GM21825 (cell line): ENCODE data around the gene CNR2.
"Not testable (repeated sequence)": the region's sequence is repeated elsewhere in the genome, so short reads cannot be mapped to it uniquely, and the experiment has no call there.

Experiments used
- ATAC-seq: cut with Tn5 transposase; IDR thresholded peaks from one replicate; pipeline ENCODE4 v1.9.1; 2021; ENCODE audit warnings: mild to moderate bottlenecking, moderate library complexity; ENCODE audit not compliant: unreplicated experiment

The CNR2 gene

DNA sequence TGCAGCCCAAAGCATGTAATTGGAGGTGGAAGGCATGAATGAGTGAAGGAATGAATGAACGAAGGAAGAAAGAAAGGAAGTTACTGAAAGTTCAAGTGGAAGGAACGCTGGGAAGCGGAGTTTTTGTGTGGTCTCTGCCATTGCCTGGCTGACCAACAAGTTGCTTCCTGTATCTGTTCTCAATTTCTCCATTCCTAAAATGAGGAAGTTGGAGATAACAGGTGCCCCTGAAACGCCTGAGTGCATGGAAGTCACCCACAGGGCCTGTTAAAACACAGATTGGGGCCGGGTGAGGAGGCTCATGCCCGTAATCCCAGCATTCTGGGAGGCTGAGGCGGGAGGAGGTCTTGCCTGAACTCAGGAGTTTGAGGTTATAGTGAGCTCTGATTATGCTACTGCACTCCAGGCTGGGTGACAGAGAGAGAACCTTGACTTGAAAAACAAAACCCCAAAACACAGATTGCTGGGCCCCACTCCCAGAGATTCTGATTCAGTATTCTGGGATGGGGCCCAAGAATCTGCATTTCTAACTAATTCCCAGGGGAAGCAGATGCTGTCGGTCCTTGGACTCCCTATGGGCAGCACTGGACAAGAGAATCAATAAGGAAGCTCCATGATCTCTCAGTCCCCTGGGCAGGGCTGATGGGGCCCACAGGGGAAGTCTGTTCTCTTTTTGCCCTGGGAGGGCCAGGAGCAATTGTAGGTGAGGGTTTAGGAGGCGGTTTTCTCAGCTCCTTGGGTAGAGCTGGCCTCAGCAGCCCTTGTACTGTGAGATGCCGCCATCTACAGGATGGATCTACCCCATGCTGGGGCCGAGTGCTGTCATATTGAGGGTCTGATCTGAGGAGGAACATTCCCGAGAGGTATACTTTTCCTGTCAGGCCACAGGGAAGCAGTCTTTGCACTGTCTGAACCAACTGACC, 3.3 kb upstream of the CNR2 start:
- peak; percentile 53 for ATAC-seq

DNA sequence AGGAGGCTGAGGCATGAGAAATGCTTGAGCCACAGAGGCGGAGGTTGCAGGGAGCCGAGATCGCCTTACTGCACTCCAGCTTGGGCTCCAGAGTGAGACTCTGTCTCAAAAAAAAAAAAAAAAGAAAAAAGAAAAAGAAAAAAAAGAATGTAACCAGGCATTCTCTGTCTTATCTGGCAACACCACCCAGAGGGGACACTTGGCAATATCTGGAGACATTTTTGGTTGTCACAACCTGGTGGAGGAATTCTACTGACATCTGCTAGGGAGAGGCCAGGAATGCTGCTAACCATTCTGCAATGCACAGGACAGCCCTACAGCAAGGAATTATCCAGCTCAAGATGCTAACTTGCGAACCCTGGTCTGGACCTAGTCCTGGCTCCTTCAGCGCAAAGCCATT, 2.3 kb upstream of the CNR2 start:
- no peak for ATAC-seq

DNA sequence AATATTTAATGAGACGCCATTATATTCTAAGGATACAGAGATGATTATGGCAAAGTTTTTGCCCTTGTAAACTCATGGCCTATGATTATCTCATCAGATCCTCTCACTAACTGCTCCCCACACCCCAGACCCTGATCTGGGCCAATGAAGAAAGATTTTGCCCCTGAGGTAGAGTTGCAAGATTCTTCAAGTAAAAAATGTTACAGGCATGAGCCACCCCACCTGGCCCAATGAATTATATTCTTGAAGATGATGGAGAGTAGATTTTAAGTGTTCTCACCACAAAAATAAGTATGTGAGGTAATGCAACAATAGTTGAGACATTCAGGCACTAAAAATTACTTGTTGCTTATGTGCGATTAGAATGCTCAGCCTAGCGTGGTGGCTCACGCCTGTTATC, 1.8 kb upstream of the CNR2 start:
- ATAC-seq = no peak

DNA sequence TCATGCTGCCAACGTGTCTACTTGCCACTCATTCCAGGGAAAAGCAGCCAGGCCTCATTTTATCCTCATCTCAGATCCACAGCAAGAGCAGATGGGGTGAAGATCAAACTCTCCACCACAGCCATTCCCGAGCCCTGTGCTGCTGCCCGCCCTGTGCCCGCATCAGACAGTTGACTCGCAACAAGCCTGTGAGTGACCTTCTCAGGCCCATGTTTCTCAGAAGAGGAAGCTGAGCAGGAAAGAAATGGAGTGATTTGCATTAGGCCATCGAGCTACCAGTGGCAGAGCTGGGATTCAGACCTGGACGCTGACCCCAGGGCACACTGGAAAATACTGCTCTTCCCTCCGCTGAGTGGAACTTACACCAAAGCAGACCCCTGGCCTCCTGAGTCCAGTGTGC, 1.2 kb downstream of the CNR2 start:
- no peak for ATAC-seq

DNA sequence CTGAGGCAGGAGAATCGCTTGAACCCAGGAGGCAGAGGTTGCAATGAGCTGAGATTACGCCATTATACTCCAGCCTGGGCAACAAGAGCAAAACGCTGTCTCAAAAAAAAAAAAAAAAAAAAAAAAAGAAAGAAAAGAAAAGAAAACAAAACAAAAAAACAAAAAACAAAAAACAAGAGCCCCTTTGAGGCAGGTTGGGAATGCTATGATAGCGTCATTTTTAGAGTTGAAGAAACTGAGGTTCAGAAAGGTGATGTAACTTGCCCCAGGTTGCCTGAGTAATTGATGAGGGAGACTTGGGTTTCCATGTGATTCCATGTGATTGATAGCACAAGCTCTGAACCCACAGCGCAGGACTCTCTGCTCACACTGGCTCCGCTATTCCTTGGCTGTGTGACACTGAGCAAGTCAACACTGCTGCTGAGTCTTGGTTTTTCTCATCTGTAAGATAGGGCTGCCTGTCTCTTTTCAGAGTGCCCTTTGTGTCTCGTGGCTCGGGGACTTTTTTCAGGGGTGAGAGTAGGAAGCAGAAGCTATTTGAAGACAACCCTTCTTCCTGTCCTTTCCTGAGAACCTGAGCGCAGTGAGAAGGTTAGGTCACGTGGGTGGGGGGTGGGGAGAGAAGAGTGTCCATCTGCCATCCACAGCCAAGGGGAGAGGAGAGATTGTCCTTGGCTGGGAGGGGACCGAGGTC, 2.5 kb downstream of the CNR2 start:
- no peak for ATAC-seq

DNA sequence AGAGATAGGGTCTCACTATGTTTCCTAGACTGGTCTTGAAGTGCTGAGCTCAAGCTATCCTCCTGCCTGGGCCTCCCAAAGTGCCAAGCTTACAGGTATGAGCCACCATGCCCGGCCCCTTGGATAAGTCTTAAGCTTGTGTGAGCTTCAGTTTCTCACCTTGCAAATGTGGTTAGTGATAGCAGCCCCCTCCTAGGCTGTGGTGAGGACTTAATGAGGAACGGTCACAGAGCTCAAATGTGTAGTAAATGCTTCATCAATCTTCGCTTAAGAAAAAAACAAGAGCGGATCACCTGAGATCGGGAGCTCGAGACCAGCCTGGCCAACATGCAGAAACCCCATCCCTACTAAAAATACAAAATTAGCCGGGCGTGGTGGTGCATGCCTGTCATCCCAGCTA, 3.0 kb downstream of the CNR2 start:
- ATAC-seq = no peak

DNA sequence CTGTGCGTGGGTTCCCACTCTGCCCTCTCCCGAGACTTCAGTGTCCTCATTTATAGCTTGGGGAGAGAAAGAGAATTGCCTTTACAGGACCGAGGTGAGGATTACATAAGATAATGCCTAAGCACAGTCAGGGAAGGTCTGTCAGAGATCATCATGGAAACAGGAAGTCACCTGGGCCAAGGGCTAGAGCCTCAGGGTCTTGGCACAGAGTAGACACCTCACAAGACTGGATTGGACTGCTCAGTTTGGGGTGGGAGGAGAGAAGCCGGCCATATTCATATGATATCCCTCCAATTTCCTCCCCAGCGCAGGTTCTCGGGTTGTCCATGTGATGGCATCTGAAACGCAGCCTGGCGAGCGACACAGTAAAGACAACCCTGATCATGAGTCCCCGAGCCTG, 3.8 kb downstream of the CNR2 start:
- ATAC-seq = no peak

DNA sequence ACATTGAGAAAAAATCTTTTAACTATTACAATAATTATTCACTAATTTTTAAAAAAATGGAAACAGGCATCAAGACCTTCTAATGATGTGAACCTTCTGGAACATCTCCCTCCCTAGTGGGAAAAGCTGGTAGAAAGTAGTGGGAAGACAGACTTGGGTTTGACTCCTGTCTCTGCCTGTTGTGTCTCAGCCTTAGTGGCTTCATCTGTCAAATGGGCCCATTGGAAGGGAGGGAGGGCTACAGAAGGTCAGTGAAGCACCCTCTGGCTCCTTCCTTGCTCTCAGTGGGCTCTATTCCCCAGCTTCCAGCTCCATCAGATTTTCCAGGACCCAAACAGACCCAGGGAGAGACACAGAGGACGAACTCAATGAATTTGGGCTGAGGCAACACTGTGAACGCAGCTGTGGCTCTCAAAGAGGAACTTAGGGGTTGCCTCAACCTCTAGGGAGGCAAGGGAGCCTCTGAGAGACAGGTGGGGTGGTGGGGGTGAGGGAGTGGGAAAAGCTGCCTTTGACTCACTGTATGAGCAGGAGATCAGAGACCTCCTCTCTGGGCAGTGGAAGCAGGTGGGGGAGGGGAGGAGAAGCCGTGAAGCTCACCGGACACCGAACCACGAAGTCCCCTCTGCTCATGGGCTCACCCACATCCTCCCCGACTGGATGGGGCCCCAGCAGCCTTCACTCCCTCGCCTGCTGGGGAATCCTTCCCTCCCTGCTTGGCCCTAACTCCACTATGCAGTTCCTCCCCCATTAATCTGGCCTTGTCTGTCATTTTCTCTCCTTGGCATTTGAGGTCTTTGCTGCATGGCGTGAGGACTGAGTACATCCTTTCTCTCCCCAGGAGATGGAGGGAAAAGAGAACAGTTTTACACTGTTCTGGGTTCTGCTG, 4.5 kb downstream of the CNR2 start:
- peak; percentile 25 for ATAC-seq

DNA sequence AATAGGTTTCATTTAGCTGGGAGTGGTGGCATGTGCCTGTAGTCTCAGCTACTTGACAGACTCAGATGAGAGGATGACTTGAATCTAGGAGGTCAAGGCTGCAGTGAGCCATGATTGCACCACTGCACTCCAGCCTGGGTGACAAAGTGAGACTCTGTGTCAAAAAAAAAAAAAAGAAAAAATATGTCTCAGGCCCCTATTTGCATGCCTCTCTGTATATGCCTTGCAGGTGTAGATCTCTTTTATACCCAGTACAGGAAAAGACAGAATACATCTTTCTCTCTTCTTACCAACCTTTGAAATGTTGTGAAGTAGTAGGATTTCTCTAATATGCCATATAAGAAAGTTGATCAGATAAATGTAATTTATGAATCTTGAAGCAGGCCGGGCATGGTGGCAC, 6.4 kb downstream of the CNR2 start:
- no peak for ATAC-seq

DNA sequence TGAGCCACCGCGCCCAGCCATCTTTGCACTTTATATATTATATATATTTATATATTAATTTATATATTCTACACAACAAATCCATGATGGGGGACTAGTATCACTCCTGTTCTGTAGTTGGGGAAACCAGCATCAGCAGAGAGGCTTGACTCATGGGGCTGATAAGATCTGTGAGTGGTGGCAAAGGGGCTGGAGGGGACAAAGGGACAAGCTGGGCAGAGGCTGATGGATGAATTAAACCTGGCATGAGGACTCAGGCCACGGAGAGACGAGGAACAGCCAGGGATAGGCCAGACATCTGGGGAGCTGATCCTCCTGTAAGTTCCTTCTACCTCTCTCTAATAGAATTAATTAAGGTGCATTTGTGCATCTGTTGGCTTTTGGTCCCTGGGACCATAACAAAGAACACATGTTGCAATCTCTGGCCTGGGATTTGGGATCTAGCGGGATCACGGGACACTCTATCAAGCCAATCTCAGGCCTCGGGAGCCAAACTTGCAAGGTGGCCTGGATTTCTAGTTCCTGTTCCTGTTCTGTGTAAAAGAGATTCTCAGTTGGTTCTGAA, 7.6 kb downstream of the CNR2 start:
- ATAC-seq = no peak

DNA sequence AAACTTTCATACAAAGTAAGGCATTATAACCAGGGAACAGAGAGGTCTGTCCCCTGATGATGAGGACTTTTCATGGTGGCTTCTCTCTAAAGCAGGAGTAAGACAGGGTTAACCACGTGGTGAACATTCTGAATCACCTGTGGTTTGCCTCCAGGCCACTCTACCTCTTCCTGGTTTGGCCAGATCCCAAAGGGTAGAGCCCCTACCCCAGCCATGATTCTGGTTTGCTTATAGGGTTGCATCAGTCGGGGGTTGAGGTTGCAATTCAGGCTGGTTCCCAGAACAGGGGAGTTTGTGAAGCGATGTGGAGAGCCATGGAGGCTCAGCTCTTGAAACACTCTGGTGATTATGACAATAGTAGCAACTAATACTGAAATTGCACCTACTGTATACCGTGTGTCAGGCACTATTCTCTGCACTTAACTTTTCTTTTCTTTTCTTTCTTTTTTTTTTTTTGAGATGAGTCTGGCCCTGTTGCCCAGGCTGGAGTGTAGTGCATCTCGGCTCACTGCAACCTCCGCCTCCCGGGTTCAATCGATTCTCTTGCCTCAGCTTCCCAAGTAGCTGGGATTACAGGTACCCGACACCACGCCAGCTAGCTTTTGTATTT, 8.3 kb downstream of the CNR2 start:
- peak; percentile 38 for ATAC-seq

DNA sequence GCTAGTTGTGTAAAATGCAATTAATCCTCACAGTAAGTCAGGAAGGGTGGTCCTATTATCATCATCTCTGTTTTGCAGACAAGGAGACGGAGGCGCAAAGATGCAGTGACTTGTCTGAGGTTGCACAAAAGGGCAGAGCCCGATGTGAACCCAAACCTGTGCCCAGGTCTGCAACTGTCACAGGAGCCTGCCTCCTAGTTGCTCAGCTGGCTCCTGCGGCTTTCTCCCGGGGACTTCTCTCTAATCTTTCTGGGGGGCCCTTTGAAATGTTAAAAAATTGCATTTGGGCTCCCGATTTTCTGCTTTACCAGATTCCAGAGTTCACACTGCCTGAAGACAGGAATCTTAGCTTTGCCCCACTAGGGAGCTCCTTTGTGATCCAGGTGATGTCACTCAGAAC, 9.4 kb downstream of the CNR2 start:
- ATAC-seq = no peak

DNA sequence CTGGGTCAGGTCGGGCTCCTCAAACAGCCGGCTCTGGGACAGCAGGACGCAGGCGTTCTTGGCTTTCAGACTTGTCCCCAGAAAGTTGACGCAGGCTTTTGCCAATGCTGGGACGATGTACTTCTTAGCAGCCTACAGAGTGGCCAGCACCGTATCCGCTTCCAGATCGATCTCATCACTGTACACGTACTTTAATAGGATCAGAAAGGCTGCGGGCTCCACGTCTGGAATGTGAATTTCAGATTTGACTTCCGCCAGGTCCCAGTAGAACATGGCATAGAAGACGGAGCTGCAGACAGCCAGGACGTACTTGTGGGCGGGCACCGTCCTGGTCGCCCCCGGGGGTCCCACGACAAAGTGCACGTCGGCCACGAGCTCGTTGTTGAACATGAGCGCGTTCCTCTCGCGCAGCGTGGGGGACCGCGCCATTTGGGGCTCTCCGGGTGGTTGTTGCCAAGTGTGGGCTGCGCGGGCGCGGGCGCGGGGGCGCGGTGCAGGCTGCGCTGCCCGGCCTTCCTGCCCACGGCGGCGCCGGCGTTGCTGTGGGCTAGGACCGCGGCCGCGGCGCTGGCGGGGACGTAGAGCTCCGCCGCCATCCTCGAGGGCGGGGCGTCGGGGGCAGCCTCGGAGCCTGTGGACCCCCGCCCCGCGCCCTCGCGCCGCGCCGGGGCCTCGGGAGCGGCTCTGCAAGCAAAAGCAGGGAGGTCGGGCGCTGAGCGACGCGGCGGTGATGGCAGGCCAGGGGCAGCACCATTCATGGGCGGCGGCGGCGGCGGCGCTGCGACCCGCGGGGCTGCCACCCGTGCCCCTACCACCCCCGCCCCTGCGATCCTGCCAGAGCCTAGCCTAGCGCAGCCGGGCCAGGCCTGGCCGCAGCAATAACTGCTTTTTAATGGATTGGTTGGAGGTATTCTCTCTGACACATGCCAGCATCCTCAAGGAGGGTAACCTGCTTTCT, 10.6 kb downstream of the CNR2 start:
- no peak for ATAC-seq

DNA sequence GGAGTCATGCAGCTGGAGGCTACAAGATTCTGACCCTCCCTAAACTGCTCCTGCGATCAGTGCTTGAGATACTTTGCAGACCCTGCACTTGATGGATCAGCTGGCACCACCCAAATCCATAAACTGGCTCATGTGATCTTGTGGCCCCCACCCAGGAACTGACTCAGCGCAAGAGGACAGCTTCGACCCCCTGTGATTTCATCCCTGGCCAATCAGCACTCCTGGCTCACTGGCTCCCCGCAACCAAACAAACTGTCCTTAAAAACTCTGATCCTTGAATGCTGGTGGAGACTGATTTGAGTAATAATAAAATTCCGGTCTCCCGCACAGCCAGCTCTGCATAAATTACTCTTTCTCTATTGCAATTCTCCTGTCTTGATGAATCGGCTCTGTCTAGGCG, 13.1 kb downstream of the CNR2 start:
- not testable (repeated sequence) for ATAC-seq

DNA sequence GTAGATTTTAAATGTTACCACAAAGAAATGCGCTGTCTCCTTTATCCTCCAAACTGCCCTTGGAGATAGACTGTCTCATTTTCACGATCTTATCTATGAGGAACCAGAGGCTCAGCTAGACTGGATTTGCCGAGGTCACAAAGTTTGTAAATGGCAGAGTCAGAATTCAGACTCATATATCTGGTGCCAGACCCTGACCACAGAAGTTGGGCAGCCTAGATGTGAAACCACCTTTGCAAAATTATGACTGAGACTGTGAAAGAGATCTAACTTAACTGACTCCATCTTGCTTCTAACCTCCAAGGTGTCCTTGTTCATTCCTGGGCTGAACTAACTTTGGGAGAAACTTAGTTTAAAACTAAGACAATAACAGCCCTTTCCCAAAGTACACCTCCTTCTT, 14.1 kb downstream of the CNR2 start:
- no peak for ATAC-seq

DNA sequence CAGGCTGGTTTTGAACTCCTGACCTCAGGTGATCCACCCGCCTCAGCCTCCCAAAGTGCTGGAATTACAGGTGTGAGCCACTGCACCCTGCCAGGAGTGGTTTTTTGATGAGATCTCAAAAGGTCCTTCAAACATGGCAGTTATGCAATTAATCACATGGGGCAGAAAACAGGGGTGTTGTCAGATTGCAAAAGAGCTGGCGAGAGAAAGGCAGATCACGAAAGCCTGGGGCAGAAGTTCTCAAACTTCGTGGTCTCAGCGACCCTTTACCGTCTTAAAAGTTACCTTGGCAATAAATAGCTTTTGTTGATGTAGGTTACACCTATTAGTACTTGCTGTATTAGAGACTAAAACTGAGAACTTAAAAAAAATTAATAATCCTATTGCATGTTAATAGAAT, 16.1 kb downstream of the CNR2 start:
- no peak for ATAC-seq

DNA sequence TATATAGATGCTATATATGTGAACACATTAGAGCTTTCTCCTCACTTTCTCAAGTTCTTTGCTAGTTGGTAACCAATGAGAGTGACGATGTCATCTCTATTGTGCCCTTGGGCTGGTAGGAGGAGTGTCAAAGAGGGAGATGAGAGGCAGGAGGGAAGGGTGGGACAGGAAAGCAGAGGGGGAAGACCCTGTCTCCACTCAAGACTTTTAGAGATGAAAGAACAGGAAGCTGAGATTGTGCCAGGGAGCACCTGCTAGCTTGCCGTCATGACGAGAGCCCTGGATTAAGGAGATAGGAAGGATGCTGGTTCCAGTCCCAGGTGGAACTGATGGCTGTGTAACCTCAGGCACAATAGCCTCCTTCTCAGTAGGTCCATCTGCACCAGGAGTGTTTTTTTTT, 16.7 kb downstream of the CNR2 start:
- no peak for ATAC-seq

DNA sequence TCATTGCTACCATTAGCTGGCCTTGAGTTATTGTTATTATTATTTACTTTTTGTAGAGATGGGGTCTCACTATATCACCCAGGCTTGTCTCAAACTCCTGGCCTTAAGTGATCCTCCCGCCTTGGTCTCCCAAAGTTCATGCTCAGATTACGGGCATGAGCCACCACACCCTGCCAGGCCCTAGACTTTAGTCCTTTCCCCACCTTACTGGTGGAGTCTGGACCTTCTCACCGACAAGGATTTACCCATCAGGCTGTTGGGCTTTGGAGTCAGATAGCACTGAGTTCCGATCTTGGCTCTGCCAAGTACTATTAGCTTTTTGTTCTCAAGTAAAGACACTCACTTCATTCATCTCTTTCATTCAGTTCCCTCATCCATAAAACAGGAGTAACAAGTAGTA, 17.2 kb downstream of the CNR2 start:
- no peak for ATAC-seq

DNA sequence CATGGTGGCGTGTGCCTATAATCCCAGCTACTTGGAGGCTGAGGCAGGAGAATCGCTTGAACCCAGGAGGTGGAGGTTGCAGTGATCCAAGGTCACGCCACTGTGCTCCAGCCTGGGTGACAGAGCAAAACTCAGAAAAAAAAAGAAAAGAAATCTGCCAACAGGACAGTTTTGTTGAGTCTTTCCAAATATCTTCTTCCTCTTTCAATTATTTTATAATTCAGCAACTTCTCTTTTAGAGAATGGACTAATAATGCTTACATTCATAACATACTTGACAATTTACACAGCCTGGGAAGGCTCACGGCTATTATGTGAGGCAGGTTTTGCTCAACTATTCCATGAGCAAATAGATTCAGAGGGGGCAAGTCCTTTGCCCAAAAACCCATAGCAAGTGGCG, 18.1 kb downstream of the CNR2 start:
- ATAC-seq = no peak

DNA sequence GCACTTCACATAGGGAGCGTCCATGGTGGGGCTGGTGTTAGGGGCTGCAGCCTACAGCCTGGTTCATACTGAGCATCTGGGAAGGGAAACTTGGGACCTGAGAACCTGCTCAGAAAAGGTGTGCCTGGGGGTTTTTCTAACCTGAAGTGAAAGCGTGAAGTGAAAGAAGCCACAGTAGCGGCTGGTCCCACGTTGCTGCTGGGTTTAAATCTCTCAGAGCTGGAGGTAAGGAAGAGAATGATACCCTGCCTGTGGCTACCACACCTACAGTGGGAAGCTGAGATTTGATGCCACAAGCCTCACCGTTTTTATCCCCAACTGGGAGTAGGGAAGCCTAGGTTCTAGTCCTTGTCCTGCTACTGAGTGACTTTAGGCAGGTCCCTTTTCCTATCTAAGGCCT, 24.1 kb downstream of the CNR2 start:
- no peak for ATAC-seq
